AG04449 (cell line): ENCODE results near the gene PCOLCE2.

Source experiments
- CTCF ChIA-PET: fragments of 350-600 bp; formaldehyde crosslinking; extraction: SDS; loops from one replicate; lab custom pipeline; 2021; ENCODE audit warnings: antibody characterized with exemption; lab: Yijun Ruan, JAX
- POLR2A ChIA-PET: fragments of 400-600, 350-600 bp; formaldehyde crosslinking; extraction: SDS; loops from one replicate; lab custom pipeline; 2020; ENCODE audit warnings: antibody characterized with exemption, inconsistent platforms; lab: Yijun Ruan, JAX
- DNase-seq: peaks from one replicate; pipeline ENCODE4 v3.0.0-alpha.2; 2010; ENCODE audit warnings: low read depth, low spot score
- H3K4me3 ChIP-seq: 2 replicates; pipeline ENCODE4 v1.5.1; 2011; ENCODE audit warnings: low read depth, mild to moderate bottlenecking, control low read depth, low read length
- TF ChIP-seq, protein P1 (sequence below): IDR thresholded peaks from one replicate; pipeline ENCODE4 v1.5.1; 2011; ENCODE audit warnings: mild to moderate bottlenecking, moderate library complexity, low read length, control low read depth, inconsistent platforms; ENCODE audit not compliant: insufficient read depth; ENCODE audit errors: missing control alignments

Gene PCOLCE2

GRCh38 chr3:142801746-142802145 lies 87.1 kb downstream of the PCOLCE2 start:
- H3K4me3 ChIP-seq, result no peak overlapping the region
- ChIA-PET POLR2A (no interaction called here), CTCF (no interaction called here)
- no peak for DNase-seq
- TF ChIP-seq, protein P1, sequence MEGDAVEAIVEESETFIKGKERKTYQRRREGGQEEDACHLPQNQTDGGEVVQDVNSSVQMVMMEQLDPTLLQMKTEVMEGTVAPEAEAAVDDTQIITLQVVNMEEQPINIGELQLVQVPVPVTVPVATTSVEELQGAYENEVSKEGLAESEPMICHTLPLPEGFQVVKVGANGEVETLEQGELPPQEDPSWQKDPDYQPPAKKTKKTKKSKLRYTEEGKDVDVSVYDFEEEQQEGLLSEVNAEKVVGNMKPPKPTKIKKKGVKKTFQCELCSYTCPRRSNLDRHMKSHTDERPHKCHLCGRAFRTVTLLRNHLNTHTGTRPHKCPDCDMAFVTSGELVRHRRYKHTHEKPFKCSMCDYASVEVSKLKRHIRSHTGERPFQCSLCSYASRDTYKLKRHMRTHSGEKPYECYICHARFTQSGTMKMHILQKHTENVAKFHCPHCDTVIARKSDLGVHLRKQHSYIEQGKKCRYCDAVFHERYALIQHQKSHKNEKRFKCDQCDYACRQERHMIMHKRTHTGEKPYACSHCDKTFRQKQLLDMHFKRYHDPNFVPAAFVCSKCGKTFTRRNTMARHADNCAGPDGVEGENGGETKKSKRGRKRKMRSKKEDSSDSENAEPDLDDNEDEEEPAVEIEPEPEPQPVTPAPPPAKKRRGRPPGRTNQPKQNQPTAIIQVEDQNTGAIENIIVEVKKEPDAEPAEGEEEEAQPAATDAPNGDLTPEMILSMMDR, result no peak

GRCh38 chr3:142796823-142797222 lies 92.1 kb downstream of the PCOLCE2 start:
- TF ChIP-seq, protein P1, result no peak
- no peak overlapping the region for H3K4me3 ChIP-seq
- POLR2A ChIA-PET, result no interaction called here
- DNase-seq, result no peak
- CTCF ChIA-PET, result no interaction called here

- ChIA-PET POLR2A (no interaction called here), CTCF (no interaction called here)
- TF ChIP-seq, protein P1, result no peak
- no peak for DNase-seq
- H3K4me3 ChIP-seq, result no peak overlapping the region
These were observed 93.6 kb downstream of the PCOLCE2 start for GRCh38 chr3:142795332-142795731.

DNA sequence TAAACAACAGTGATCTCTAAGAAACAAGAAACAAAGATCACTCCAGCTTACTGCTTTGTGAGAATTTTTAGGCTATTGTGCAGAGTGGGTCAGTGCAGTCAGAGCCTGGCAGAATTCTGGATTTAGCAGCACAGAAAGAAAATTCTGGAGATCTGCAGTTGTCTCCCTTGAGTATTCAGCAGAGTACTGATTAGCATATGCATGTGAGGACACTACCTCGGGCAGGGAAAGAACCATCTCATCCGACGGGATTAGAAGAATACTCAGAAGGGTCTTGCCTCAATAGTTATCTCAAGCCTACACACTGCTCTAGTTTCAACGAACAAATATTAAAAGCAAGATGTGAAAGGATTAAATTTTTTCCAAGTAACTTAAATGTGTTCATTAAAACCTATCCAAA lies 94.4 kb downstream of the PCOLCE2 start:
- DNase-seq, result no peak
- CTCF ChIA-PET, result no interaction called here
- TF ChIP-seq, protein P1, result no peak
- POLR2A ChIA-PET, result no interaction called here
- no peak overlapping the region for H3K4me3 ChIP-seq

DNA sequence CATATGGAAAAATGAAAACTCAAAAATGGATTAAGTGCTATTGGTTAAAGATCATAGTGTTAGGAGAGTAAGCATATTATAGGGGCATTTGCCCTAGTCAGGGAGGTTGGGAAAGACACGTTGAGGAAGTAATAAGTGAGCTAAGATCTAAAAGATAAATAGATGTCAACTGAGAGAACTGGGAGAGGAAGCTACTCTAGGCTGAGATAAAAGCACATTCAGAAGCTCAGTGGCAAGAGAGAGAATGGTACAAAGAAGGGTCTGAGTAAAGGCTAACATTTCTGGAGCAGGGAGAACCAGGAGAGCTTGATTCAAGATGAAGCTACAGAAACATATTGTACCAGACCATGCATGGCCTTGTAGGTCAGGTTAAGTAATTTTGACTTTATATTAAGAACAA lies 101.2 kb downstream of the PCOLCE2 start:
- ChIA-PET CTCF (interaction anchor here (1.2 to 1.6 kb wide), 3 partner anchors 10 to 41 kb away, joined by 3 to 6 read pairs (median 3); no protein-coding TSS in a partner anchor), POLR2A (no interaction called here)
- TF ChIP-seq, protein P1, result no peak
- no peak overlapping the region for H3K4me3 ChIP-seq
- no peak for DNase-seq

GRCh38 chr3:142785996-142786395 lies 102.9 kb downstream of the PCOLCE2 start:
- POLR2A ChIA-PET, result no interaction called here

More at GRCh38 chr3:142785996-142786395, 102.9 kb downstream of the PCOLCE2 start:
- H3K4me3 ChIP-seq, result no peak overlapping the region
- no peak for DNase-seq
- CTCF ChIA-PET, result no interaction called here
- TF ChIP-seq, protein P1, result no peak
